Neural cell (in vitro differentiated cells): ENCODE measurements around the gene VAT1L. TPM values are rescaled to one million over a fixed set of nuclear protein-coding genes. Genes with fewer than 3 reads are reported as not detected.

Experiments
- H2AFZ ChIP-seq: fragments of 200-600, 300-800 bp; sonication (generic), shearing (Covaris generic); 2 replicates; pipeline ENCODE4 v1.6.0; 2014; ENCODE audit warnings: low read depth, mild to moderate bottlenecking, antibody characterized with exemption, low read length, moderate library complexity
- H3F3A ChIP-seq: fragments of 200-600 bp; shearing (Covaris generic); 2 replicates; pipeline ENCODE4 v1.6.1; 2016; ENCODE audit warnings: mild to moderate bottlenecking, moderate library complexity, mixed read lengths, antibody characterized with exemption, low read length; ENCODE audit not compliant: insufficient read depth, poor library complexity, severe bottlenecking
- H3K27ac ChIP-seq: fragments of 200-600, 300-800 bp; sonication (generic), shearing (Covaris generic); 2 replicates; pipeline ENCODE4 v1.5.1; 2014; ENCODE audit warnings: mild to moderate bottlenecking, low read length, moderate library complexity
- H3K27me3 ChIP-seq: fragments of 300-800, 200-600 bp; sonication (generic), shearing (Covaris generic); 2 replicates; pipeline ENCODE4 v1.6.0; 2014; ENCODE audit warnings: mild to moderate bottlenecking, low read depth, low read length, moderate library complexity; ENCODE audit not compliant: insufficient read depth
- H3K36me3 ChIP-seq: fragments of 300-800, 200-600 bp; sonication (generic), shearing (Covaris generic); 2 replicates; pipeline ENCODE4 v1.5.1; 2014; ENCODE audit warnings: mild to moderate bottlenecking, antibody characterized with exemption, low read length, moderate library complexity; ENCODE audit not compliant: insufficient read depth
- H3K4me2 ChIP-seq: fragments of 300-800, 200-600 bp; sonication (generic), shearing (Covaris generic); 2 replicates; pipeline ENCODE4 v1.6.0; 2014; ENCODE audit warnings: mild to moderate bottlenecking, low read length
- H3K4me3 ChIP-seq: fragments of 300-800, 200-600 bp; sonication (generic), shearing (Covaris generic); 2 replicates; pipeline ENCODE4 v1.5.1; 2014; ENCODE audit warnings: mild to moderate bottlenecking, low read length, moderate library complexity
- H3K79me2 ChIP-seq: fragments of 200-600 bp; shearing (Covaris generic); replicated peaks from 2 replicates; pipeline ENCODE4 v1.6.0; 2014; ENCODE audit warnings: mild to moderate bottlenecking, low read length, moderate library complexity; ENCODE audit not compliant: insufficient read depth
- H3K9ac ChIP-seq: fragments of 300-800, 200-600 bp; sonication (generic), shearing (Covaris generic); 2 replicates; pipeline ENCODE4 v1.6.1; 2016; ENCODE audit warnings: mild to moderate bottlenecking, low read length, mixed read lengths
- H3K9me2 ChIP-seq: fragments of 200-600 bp; shearing (Covaris generic); 2 replicates; pipeline ENCODE4 v1.6.1; 2016; ENCODE audit warnings: mild to moderate bottlenecking, low read length, mixed read lengths; ENCODE audit not compliant: insufficient read depth
- H3K9me3 ChIP-seq: fragments of 200-600, 300-800 bp; sonication (generic), shearing (Covaris generic); 2 replicates; pipeline ENCODE4 v1.6.1; 2016; ENCODE audit warnings: mild to moderate bottlenecking, mixed run types, low read length, moderate library complexity, mixed read lengths
- H4K20me1 ChIP-seq: fragments of 200-600 bp; shearing (Covaris generic); 2 replicates; pipeline ENCODE4 v1.6.1; 2016; ENCODE audit warnings: mild to moderate bottlenecking, mixed run types; ENCODE audit not compliant: insufficient read depth
- EP300 ChIP-seq: fragments of 450-650 bp; conservative IDR thresholded peaks from 2 replicates; pipeline ENCODE4 v1.6.1; 2014; ENCODE audit warnings: antibody characterized with exemption, mild to moderate bottlenecking, moderate library complexity; ENCODE audit not compliant: poor library complexity, severe bottlenecking
- EZH2 ChIP-seq: fragments of 200-600, 300-800 bp; shearing (Covaris generic), sonication (generic); IDR thresholded peaks from 2 replicates; pipeline ENCODE4 v1.6.1; 2014; ENCODE audit warnings: antibody characterized with exemption, low read length, borderline replicate concordance, mild to moderate bottlenecking; ENCODE audit not compliant: insufficient read depth, poor library complexity, severe bottlenecking
- MXI1 ChIP-seq: fragments of 450-650 bp; conservative IDR thresholded peaks from 2 replicates; pipeline ENCODE4 v1.6.1; 2014; ENCODE audit warnings: antibody characterized with exemption, mild to moderate bottlenecking; ENCODE audit not compliant: poor library complexity, severe bottlenecking
- POLR2AphosphoS5 ChIP-seq: IDR thresholded peaks from 2 replicates; pipeline ENCODE4 v1.6.1; 2012
- RAD21 ChIP-seq: fragments of 450-650 bp; conservative IDR thresholded peaks from 2 replicates; pipeline ENCODE4 v1.6.1; 2014; ENCODE audit warnings: antibody characterized with exemption, mild to moderate bottlenecking, moderate library complexity
- SMC3 ChIP-seq: fragments of 450-650 bp; conservative IDR thresholded peaks from 2 replicates; pipeline ENCODE4 v1.6.1; 2014; ENCODE audit warnings: antibody characterized with exemption, mild to moderate bottlenecking, moderate library complexity; ENCODE audit not compliant: poor library complexity
- TAF1 ChIP-seq: IDR thresholded peaks from 2 replicates; pipeline ENCODE4 v1.6.1; 2012; ENCODE audit warnings: low read depth
- polyA plus RNA-seq: library from polyadenylated mRNA; depleted of rRNA; stranded (reverse); fragments of >200 nt; gene quantifications from 2 replicates; pipeline ENCODE4 v1.2.3, GENCODE V29; 2014
- TF ChIP-seq, protein P1 (sequence below): fragments of 450-650 bp; IDR thresholded peaks from 2 replicates; pipeline ENCODE4 v1.5.1; 2014; ENCODE audit warnings: antibody characterized with exemption, mild to moderate bottlenecking, moderate library complexity; ENCODE audit not compliant: poor library complexity, severe bottlenecking
- TF ChIP-seq, protein P2 (sequence below): IDR thresholded peaks from 2 replicates; pipeline ENCODE4 v1.6.1; 2012; ENCODE audit warnings: borderline replicate concordance

The VAT1L gene
- polyA plus RNA-seq, 1 donor from 2014 or later: 54.5 TPM

DNA sequence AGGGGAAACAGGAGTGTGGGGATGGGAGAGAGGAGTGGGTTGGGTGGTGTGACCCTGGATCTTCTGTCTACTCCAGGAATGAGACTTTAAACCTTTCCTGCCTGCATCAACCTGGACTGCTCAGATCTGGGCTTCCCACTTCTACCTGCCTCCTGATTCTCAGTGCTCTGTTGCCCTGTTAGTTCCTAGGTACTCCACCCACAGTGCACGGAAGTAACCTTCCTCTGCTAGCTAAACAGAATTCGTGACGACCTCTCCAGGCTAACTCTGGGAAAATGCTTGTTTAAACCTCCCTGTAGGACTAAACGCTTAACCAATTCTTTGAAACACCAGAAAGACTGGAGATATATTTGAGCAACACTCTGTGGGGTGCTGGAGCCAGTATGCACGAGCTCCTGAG lies 150.5 kb downstream of the VAT1L start:
- Histone ChIP-seq H3K79me2 (no peaks in the 10 kb centered on the region), H3K9me2 (no peaks in the 10 kb centered on the region), H3K36me3 (no peaks in the 10 kb centered on the region), H4K20me1 (no peaks in the 10 kb centered on the region), H3K4me3 (no peak overlapping the region), H2AFZ (no peak overlapping the region), H3K27me3 (no peaks in the 10 kb centered on the region), H3K27ac (no peak overlapping the region), H3K9ac (no peak overlapping the region), H3K4me2 (no peak overlapping the region), H3F3A (no peaks in the 10 kb centered on the region), H3K9me3 (no peaks in the 10 kb centered on the region)
- TF ChIP-seq RAD21 (no peak), EP300 (no peak), EZH2 (no peak), SMC3 (no peak), MXI1 (no peak), TAF1 (no peak), POLR2AphosphoS5 (no peak)
- TF ChIP-seq, protein P1, sequence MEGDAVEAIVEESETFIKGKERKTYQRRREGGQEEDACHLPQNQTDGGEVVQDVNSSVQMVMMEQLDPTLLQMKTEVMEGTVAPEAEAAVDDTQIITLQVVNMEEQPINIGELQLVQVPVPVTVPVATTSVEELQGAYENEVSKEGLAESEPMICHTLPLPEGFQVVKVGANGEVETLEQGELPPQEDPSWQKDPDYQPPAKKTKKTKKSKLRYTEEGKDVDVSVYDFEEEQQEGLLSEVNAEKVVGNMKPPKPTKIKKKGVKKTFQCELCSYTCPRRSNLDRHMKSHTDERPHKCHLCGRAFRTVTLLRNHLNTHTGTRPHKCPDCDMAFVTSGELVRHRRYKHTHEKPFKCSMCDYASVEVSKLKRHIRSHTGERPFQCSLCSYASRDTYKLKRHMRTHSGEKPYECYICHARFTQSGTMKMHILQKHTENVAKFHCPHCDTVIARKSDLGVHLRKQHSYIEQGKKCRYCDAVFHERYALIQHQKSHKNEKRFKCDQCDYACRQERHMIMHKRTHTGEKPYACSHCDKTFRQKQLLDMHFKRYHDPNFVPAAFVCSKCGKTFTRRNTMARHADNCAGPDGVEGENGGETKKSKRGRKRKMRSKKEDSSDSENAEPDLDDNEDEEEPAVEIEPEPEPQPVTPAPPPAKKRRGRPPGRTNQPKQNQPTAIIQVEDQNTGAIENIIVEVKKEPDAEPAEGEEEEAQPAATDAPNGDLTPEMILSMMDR: no peak
- TF ChIP-seq, protein P2, sequence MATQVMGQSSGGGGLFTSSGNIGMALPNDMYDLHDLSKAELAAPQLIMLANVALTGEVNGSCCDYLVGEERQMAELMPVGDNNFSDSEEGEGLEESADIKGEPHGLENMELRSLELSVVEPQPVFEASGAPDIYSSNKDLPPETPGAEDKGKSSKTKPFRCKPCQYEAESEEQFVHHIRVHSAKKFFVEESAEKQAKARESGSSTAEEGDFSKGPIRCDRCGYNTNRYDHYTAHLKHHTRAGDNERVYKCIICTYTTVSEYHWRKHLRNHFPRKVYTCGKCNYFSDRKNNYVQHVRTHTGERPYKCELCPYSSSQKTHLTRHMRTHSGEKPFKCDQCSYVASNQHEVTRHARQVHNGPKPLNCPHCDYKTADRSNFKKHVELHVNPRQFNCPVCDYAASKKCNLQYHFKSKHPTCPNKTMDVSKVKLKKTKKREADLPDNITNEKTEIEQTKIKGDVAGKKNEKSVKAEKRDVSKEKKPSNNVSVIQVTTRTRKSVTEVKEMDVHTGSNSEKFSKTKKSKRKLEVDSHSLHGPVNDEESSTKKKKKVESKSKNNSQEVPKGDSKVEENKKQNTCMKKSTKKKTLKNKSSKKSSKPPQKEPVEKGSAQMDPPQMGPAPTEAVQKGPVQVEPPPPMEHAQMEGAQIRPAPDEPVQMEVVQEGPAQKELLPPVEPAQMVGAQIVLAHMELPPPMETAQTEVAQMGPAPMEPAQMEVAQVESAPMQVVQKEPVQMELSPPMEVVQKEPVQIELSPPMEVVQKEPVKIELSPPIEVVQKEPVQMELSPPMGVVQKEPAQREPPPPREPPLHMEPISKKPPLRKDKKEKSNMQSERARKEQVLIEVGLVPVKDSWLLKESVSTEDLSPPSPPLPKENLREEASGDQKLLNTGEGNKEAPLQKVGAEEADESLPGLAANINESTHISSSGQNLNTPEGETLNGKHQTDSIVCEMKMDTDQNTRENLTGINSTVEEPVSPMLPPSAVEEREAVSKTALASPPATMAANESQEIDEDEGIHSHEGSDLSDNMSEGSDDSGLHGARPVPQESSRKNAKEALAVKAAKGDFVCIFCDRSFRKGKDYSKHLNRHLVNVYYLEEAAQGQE: no peak

DNA sequence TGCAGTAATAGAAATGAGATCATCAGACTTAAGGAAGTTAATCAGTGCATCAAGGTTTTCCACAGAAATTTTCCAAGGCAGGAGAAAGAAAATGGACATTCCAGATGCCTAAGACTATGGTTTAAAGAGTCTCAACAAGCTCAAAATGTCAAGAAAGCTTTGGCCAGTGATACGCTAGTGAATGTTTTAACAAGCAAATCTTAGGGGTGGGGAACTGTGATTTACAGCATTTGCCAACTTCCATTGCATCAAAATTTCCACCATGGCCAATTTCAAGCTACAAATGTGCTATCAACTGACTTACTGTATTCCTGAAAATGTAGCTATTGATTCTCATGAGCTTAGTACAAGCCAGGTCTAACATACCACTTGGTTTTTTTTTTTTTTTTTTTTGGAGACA lies 151.6 kb downstream of the VAT1L start:
- Histone ChIP-seq H3K27ac (no peak overlapping the region), H3K9ac (no peak overlapping the region), H3K9me3 (no peaks in the 10 kb centered on the region), H3K27me3 (no peaks in the 10 kb centered on the region), H3K4me3 (no peak overlapping the region), H3K36me3 (no peaks in the 10 kb centered on the region), H3K79me2 (no peaks in the 10 kb centered on the region), H3K9me2 (no peaks in the 10 kb centered on the region), H2AFZ (no peak overlapping the region), H3F3A (no peaks in the 10 kb centered on the region), H4K20me1 (no peaks in the 10 kb centered on the region), H3K4me2 (no peak overlapping the region)
- no peak for TF ChIP-seq TAF1
- TF ChIP-seq EZH2: no peak
- TF ChIP-seq RAD21: no peak

DNA sequence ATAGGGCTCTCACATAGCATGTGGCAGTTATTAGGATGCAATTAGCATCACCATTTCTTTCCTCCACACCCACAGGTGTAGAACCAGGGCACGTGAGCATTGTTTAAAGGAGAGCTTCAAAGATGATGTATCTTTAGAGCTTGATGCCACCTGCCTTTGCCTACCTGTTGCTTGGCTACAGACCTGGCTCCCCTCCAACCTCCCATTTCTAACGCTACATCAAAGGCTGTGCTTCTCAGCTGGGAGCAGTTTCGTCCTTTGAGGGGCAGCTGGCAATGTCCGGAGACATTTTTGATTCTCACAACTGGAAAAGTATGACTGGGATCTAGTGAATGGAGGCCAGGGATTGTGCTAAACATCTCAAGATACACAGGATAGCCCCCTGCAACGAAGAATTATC lies 155.4 kb downstream of the VAT1L start:
- no peaks in the 10 kb centered on the region for H3K79me2 ChIP-seq
- no peaks in the 10 kb centered on the region for H3K9me2 ChIP-seq
- no peaks in the 10 kb centered on the region for H3K36me3 ChIP-seq
- H3K27ac ChIP-seq: no peak overlapping the region
- no peak overlapping the region for H2AFZ ChIP-seq
- no peaks in the 10 kb centered on the region for H4K20me1 ChIP-seq
- no peaks in the 10 kb centered on the region for H3K9me3 ChIP-seq
- TF ChIP-seq RAD21: no peak
- TF ChIP-seq MXI1: no peak
- no peak for TF ChIP-seq EZH2
- TF ChIP-seq SMC3: no peak
- TF ChIP-seq TAF1: no peak
- no peak for TF ChIP-seq EP300
- no peak for TF ChIP-seq POLR2AphosphoS5
- TF ChIP-seq, protein P2: no peak
- TF ChIP-seq, protein P1: no peak
- H3K4me2 ChIP-seq: no peak overlapping the region
- H3F3A ChIP-seq: no peaks in the 10 kb centered on the region
- no peaks in the 10 kb centered on the region for H3K27me3 ChIP-seq
- H3K4me3 ChIP-seq: no peak overlapping the region
- H3K9ac ChIP-seq: no peak overlapping the region
